Choroid plexus epithelial cell (primary cell): ENCODE results near the gene COL25A1.

Source experiments
- DNase-seq: peaks from one replicate; pipeline ENCODE4 v3.0.0-alpha.2; 2010; ENCODE audit warnings: low read depth
- H3K4me3 ChIP-seq: 2 replicates; pipeline ENCODE4 v1.5.1; 2011; ENCODE audit warnings: low read depth, mild to moderate bottlenecking, control low read depth, low read length, moderate library complexity
- TF ChIP-seq, protein P1 (sequence below): conservative IDR thresholded peaks from 2 replicates; pipeline ENCODE4 v1.5.1; 2011; ENCODE audit warnings: low read depth, mild to moderate bottlenecking, control low read depth, inconsistent platforms, low read length, moderate library complexity

COL25A1 gene

DNA sequence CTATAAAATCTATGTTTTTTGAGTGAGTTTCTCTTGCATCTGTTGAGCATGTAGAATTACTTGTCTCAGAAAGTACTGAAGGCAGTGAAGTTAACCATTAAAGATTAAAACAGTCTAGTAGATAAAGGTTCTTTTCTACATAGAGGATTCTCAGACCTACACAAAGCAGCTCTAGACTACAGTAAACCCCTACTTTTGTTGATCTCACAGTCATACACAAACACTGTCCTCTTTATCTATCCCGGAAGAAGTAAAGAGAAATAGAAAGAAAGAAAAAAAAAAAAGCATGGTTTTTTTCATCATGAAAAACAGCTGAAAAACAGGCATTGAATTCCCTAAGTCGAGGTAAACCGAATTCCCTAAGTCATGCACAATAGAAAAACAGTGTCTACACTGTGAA, 58.6 kb downstream of the COL25A1 start:
- DNase-seq: no peak
- no peak overlapping the region for H3K4me3 ChIP-seq
- TF ChIP-seq, protein P1, sequence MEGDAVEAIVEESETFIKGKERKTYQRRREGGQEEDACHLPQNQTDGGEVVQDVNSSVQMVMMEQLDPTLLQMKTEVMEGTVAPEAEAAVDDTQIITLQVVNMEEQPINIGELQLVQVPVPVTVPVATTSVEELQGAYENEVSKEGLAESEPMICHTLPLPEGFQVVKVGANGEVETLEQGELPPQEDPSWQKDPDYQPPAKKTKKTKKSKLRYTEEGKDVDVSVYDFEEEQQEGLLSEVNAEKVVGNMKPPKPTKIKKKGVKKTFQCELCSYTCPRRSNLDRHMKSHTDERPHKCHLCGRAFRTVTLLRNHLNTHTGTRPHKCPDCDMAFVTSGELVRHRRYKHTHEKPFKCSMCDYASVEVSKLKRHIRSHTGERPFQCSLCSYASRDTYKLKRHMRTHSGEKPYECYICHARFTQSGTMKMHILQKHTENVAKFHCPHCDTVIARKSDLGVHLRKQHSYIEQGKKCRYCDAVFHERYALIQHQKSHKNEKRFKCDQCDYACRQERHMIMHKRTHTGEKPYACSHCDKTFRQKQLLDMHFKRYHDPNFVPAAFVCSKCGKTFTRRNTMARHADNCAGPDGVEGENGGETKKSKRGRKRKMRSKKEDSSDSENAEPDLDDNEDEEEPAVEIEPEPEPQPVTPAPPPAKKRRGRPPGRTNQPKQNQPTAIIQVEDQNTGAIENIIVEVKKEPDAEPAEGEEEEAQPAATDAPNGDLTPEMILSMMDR: no peak

DNA sequence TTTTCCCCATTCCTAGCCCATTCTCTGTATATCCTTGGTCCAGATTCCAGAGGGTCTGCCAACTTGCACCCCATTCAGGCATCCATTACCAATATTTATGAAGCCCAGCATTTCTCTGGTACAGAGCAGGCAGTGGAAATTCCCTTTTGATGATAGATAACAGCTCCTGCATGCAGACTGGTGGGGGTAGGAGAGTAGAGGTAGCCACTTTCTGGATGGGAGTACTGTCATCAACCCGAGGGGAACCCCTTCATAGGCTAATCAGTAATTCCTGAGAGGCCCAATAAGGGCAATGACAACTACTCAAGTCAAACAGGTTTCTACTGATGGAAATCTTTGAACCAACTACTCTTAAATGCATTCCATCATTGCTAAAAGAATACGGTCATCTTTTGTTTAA, 63.7 kb downstream of the COL25A1 start:
- TF ChIP-seq, protein P1: no peak
- DNase-seq: no peak
- H3K4me3 ChIP-seq: no peak overlapping the region

DNA sequence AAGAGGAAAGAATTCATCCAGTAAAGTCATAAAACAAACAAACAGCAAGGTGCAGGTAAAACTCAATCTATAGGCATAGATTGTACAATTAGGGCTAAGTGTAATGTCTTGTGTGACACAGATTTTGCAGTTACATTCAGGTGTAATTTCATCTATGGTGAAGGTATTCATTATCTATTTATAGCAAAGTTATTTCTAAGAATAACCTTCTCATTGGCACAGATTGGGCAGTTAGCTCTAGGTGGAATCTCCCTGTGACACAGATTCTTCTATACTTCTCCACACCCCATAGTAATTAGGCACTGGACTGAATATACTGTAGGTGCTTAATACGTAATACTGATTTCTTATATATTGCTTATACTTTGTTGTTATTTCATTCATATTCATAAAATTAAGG, 66.8 kb downstream of the COL25A1 start:
- no peak for DNase-seq
- no peak overlapping the region for H3K4me3 ChIP-seq
- TF ChIP-seq, protein P1: no peak

DNA sequence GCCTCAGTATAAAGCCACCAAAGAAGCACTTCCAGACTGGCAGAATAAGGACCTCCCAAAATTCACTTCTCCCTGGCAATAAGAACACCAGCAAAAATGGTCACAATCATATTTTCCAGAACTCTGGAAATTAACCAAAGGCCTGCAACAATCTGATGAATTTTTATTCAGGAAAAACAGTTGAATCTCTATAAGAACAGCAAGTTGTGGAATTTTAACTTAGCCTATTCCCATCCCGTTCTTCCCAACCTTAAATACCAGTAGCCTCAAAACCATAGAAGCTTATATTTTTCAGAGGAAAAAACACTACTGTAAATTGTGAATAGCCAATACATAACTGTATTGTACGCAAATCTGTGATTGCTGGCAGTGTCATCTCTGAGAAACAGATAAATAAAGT, 67.9 kb downstream of the COL25A1 start:
- DNase-seq: no peak
- TF ChIP-seq, protein P1: no peak
- no peak overlapping the region for H3K4me3 ChIP-seq

DNA sequence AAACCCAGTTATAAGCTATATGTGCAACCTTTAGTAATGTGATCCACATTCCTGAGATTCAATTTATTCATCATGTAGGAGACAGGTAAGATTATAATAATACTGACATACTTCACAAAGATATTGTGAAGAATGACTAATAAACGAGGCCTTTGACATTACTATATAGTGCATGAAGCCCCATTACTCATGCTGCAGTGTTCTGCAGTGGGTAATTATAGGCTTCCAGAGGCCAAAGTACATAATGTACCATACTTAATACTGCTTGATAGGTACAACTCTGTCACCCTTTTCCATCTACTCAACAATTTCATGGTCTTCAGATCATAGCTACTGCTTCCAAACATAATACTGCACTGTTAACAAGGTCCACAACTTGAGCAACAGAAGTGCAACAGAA, 68.9 kb downstream of the COL25A1 start:
- TF ChIP-seq, protein P1: no peak
- peak; percentile 15 for DNase-seq
- no peak overlapping the region for H3K4me3 ChIP-seq

DNA sequence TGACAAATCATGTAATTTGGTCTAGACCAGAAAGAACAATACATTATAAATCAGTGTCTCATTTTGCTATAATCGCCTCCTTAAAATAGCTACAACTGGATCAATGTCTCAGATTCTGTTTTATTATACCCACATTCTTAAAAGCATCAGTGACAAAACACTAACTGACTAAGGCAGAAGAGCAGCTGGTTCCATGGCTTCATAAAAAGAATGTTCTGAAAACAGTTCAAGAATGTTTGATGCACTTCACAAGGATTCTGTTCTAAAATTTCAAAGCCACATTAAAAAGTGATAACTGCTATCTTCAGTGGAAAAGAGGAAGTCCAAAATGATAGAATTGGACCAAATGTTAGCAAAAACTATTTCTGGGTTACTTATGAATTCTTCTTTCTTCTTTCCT, 69.8 kb downstream of the COL25A1 start:
- no peak overlapping the region for H3K4me3 ChIP-seq
- DNase-seq: peak; percentile 36
- TF ChIP-seq, protein P1: no peak

DNA sequence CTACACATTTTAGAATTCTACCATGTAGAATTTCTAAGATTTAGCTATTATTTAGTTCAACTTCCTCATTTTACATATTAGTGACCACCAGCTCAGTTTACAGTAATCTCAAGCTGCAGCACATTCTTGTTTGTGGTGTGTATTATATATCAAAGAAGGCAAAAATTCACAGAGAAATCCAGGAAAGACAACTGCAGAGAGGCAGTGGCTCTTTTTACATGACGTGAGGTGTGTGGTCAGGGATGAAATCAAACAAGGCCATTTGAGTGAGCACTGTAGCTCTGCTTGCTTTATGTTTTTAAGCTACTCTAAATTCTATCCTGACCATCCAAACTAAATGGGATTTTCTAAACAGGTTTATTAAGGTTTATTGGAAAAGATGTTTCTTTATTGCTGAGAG, 71.1 kb downstream of the COL25A1 start:
- DNase-seq: no peak
- H3K4me3 ChIP-seq: no peak overlapping the region
- TF ChIP-seq, protein P1: no peak
